ENCODE data around the gene PHKB. TPM values are rescaled to one million over a fixed set of nuclear protein-coding genes. Genes with fewer than 3 reads are reported as not detected.
A peak's percentile ranks its signal among the peaks of the same experiment; 100 is the strongest.

PHKB gene
- total RNA-seq, 2 experiments from 2014 or later: 30.1 to 32.2 TPM

- H3K36me3 Mint-ChIP-seq (ENCODE audit: low read depth): peaks cover 50% of the 10 kb centered on the region
- no peak for DNase-seq
- ChIA-PET POLR2A (no interaction called here), CTCF (no interaction called here)
- H3K27me3 Mint-ChIP-seq: no peaks in the 10 kb centered on the region
- H3K27ac Mint-ChIP-seq: peak overlapping the region; percentile 95
- peaks cover 16% of the 10 kb centered on the region for H3K9me3 Mint-ChIP-seq
- peaks cover 74% of the 10 kb centered on the region for H3K4me1 Mint-ChIP-seq
- H3K4me3 Mint-ChIP-seq: peak overlapping the region; percentile 62
Measured at GRCh38 chr16:47568351-47568750, 107.2 kb downstream of the PHKB start.

- Mint-ChIP-seq H3K4me1 (peaks cover 78% of the 10 kb centered on the region), H3K4me3 (no peak overlapping the region), H3K36me3 (ENCODE audit: low read depth) (peaks cover 37% of the 10 kb centered on the region), H3K27ac (no peak overlapping the region), H3K27me3 (no peaks in the 10 kb centered on the region), H3K9me3 (peaks cover 26% of the 10 kb centered on the region)
- POLR2A ChIA-PET: no interaction called here
- CTCF ChIA-PET: interaction anchor here (0.8 kb wide), 1 partner anchor 11 kb away, joined by 3 read pairs; no protein-coding TSS in a partner anchor
- no peak for DNase-seq
Measured at GRCh38 chr16:47571049-47571448, 109.9 kb downstream of the PHKB start.

- no peaks in the 10 kb centered on the region for H3K27me3 Mint-ChIP-seq
- no peak for DNase-seq
- peaks cover 78% of the 10 kb centered on the region for H3K4me1 Mint-ChIP-seq
- ChIA-PET CTCF (interaction anchor here (0.5 kb wide), 2 partner anchors 25 to 27 kb away, joined by 3 to 4 read pairs; no protein-coding TSS in a partner anchor), POLR2A (interaction anchor here (0.6 kb wide), 1 partner anchor 22 kb away, joined by 4 read pairs; no protein-coding TSS in a partner anchor)
- H3K36me3 Mint-ChIP-seq (ENCODE audit: low read depth): peaks cover 35% of the 10 kb centered on the region
- peaks cover 26% of the 10 kb centered on the region for H3K9me3 Mint-ChIP-seq
- no peak overlapping the region for H3K27ac Mint-ChIP-seq
- H3K4me3 Mint-ChIP-seq: no peak overlapping the region
Measured at GRCh38 chr16:47571711-47572110, 110.6 kb downstream of the PHKB start.

GRCh38 chr16:47574091-47575054, 113.2 kb downstream of the PHKB start:
- H3K27me3 Mint-ChIP-seq: no peaks in the 10 kb centered on the region
- H3K9me3 Mint-ChIP-seq: peaks cover 23% of the 10 kb centered on the region
- peaks cover 59% of the 10 kb centered on the region for H3K4me1 Mint-ChIP-seq
- ChIA-PET POLR2A (interaction anchor here (0.7 to 1.0 kb wide), 2 partner anchors 113 to 526 kb away, joined by 3 read pairs; partner anchors contain the start of genes ITFG1 and PHKB), CTCF (interaction anchor here (0.7 to 1.4 kb wide), 3 partner anchors 10 to 20 kb away, joined by 3 read pairs; no protein-coding TSS in a partner anchor)
- H3K36me3 Mint-ChIP-seq (ENCODE audit: low read depth): peaks cover 30% of the 10 kb centered on the region
- H3K4me3 Mint-ChIP-seq: peak overlapping the region; percentile 3
- H3K27ac Mint-ChIP-seq: peak overlapping the region; percentile 83
- DNase-seq: peak; percentile 27

GRCh38 chr16:47577029-47577428, 115.9 kb downstream of the PHKB start:
- POLR2A ChIA-PET: no interaction called here
- no peak for DNase-seq
- no peaks in the 10 kb centered on the region for H3K27me3 Mint-ChIP-seq
- no peak overlapping the region for H3K4me3 Mint-ChIP-seq
- peaks cover 23% of the 10 kb centered on the region for H3K36me3 Mint-ChIP-seq (ENCODE audit: low read depth)
- CTCF ChIA-PET: no interaction called here
- peaks cover 21% of the 10 kb centered on the region for H3K9me3 Mint-ChIP-seq
- H3K4me1 Mint-ChIP-seq: peaks cover 46% of the 10 kb centered on the region
- H3K27ac Mint-ChIP-seq: no peak overlapping the region

- no peak for DNase-seq
- ChIA-PET CTCF (no interaction called here), POLR2A (no interaction called here)
- Mint-ChIP-seq H3K9me3 (peaks cover 15% of the 10 kb centered on the region), H3K27me3 (no peaks in the 10 kb centered on the region), H3K27ac (no peak overlapping the region), H3K36me3 (ENCODE audit: low read depth) (peaks cover 17% of the 10 kb centered on the region), H3K4me3 (no peak overlapping the region), H3K4me1 (peaks cover 36% of the 10 kb centered on the region)
Measured at GRCh38 chr16:47578033-47578432, 116.9 kb downstream of the PHKB start.

GRCh38 chr16:47578573-47578972, 117.4 kb downstream of the PHKB start:
- ChIA-PET POLR2A (no interaction called here), CTCF (no interaction called here)
- no peak overlapping the region for H3K4me3 Mint-ChIP-seq
- H3K27me3 Mint-ChIP-seq: no peaks in the 10 kb centered on the region
- DNase-seq: no peak
- no peak overlapping the region for H3K27ac Mint-ChIP-seq
- peaks cover 31% of the 10 kb centered on the region for H3K4me1 Mint-ChIP-seq
- peaks cover 15% of the 10 kb centered on the region for H3K9me3 Mint-ChIP-seq
- H3K36me3 Mint-ChIP-seq (ENCODE audit: low read depth): peaks cover 17% of the 10 kb centered on the region

- Mint-ChIP-seq H3K4me1 (peaks cover 12% of the 10 kb centered on the region), H3K27me3 (no peaks in the 10 kb centered on the region), H3K36me3 (ENCODE audit: low read depth) (peaks cover 12% of the 10 kb centered on the region), H3K9me3 (peaks cover 5% of the 10 kb centered on the region), H3K4me3 (no peak overlapping the region), H3K27ac (no peak overlapping the region)
- ChIA-PET POLR2A (no interaction called here), CTCF (no interaction called here)
- no peak for DNase-seq
Measured at GRCh38 chr16:47581114-47581513, 120.0 kb downstream of the PHKB start.

- no peaks in the 10 kb centered on the region for H3K4me1 Mint-ChIP-seq
- POLR2A ChIA-PET: no interaction called here
- CTCF ChIA-PET: interaction anchor here (1.1 kb wide), 1 partner anchor 10 kb away, joined by 3 read pairs; no protein-coding TSS in a partner anchor
Measured at GRCh38 chr16:47584464-47585225, 123.5 kb downstream of the PHKB start.

GRCh38 chr16:47586121-47586520, 125.0 kb downstream of the PHKB start:
- ChIA-PET POLR2A (no interaction called here), CTCF (interaction anchor here (1.1 kb wide), 1 partner anchor 15 kb away, joined by 3 read pairs; no protein-coding TSS in a partner anchor)
- no peaks in the 10 kb centered on the region for H3K4me1 Mint-ChIP-seq
- H3K36me3 Mint-ChIP-seq (ENCODE audit: low read depth): peaks cover 15% of the 10 kb centered on the region
- no peaks in the 10 kb centered on the region for H3K27me3 Mint-ChIP-seq
- no peak overlapping the region for H3K4me3 Mint-ChIP-seq
- DNase-seq: no peak
- no peak overlapping the region for H3K27ac Mint-ChIP-seq
- H3K9me3 Mint-ChIP-seq: no peaks in the 10 kb centered on the region

More at GRCh38 chr16:47584464-47585225, 123.5 kb downstream of the PHKB start:
- no peak for DNase-seq
- Mint-ChIP-seq H3K27ac (no peak overlapping the region), H3K9me3 (no peaks in the 10 kb centered on the region), H3K4me3 (no peak overlapping the region), H3K27me3 (no peaks in the 10 kb centered on the region), H3K36me3 (ENCODE audit: low read depth) (peaks cover 6% of the 10 kb centered on the region)

- ChIA-PET POLR2A (no interaction called here), CTCF (interaction anchor here (1.0 kb wide), 1 partner anchor 16 kb away, joined by 3 read pairs; no protein-coding TSS in a partner anchor)
- Mint-ChIP-seq H3K27me3 (no peaks in the 10 kb centered on the region), H3K9me3 (no peaks in the 10 kb centered on the region), H3K36me3 (ENCODE audit: low read depth) (peaks cover 25% of the 10 kb centered on the region), H3K4me1 (no peaks in the 10 kb centered on the region), H3K4me3 (no peak overlapping the region), H3K27ac (no peak overlapping the region)
- DNase-seq: no peak
Measured at GRCh38 chr16:47590472-47590871, 129.3 kb downstream of the PHKB start.

GRCh38 chr16:47592232-47592631, 131.1 kb downstream of the PHKB start:
- peaks cover 25% of the 10 kb centered on the region for H3K36me3 Mint-ChIP-seq (ENCODE audit: low read depth)
- POLR2A ChIA-PET: no interaction called here
- no peak for DNase-seq
- CTCF ChIA-PET: interaction anchor here (0.8 kb wide), 1 partner anchor 13 kb away, joined by 3 read pairs; no protein-coding TSS in a partner anchor
- H3K9me3 Mint-ChIP-seq: no peaks in the 10 kb centered on the region
- no peaks in the 10 kb centered on the region for H3K4me1 Mint-ChIP-seq
- no peak overlapping the region for H3K4me3 Mint-ChIP-seq
- no peaks in the 10 kb centered on the region for H3K27me3 Mint-ChIP-seq
- H3K27ac Mint-ChIP-seq: no peak overlapping the region
